ENCODE results near the gene NBPF20. TPM values are rescaled to one million over a fixed set of nuclear protein-coding genes. Genes with fewer than 3 reads are reported as not detected.

NBPF20 gene
- total and polyA plus RNA-seq, 2 of the 8 experiments (the other 6 are each of a cell fraction or from before 2014, with no cell fraction given) = 0.37 to 0.42 TPM

Small RNA genes within 50 kb of the gene (small RNA-seq; reads per million reads assigned to genes)
- 8.2 reads per million, percentile 78 among the genes with 10 or more reads in this experiment for gene RF00003 (ENCODE audit: insufficient read depth)

Other genes starting within 250 kb of the NBPF20 start
- not detected in 2 replicates for gene PPIAL4D, start 183.4 kb downstream of the NBPF20 start, total RNA-seq (2021; fragmentation: NEBNext Ultra II Directional; extraction: Animal tissue kit (Norgen Biotek cat#: 25700))
- not detected in 2 replicates for gene PPIAL4D, start 183.4 kb downstream of the NBPF20 start, polyA plus RNA-seq (2011; rRNA removed)
- gene GPR89A, start 182.4 kb upstream of the NBPF20 start, total RNA-seq (2021; fragmentation: NEBNext Ultra II Directional; extraction: Animal tissue kit (Norgen Biotek cat#: 25700)) = 21.4 and 26.8 TPM in 2 replicates
- 40.4 and 46.6 TPM in 2 replicates for gene GPR89A, start 182.4 kb upstream of the NBPF20 start, polyA plus RNA-seq (2011; rRNA removed)